IPS-15b (cell line): ENCODE measurements around the gene MFN2.

Experiments
- H3K27me3 ChIP-seq: one replicate; pipeline ENCODE4 v1.6.1; 2013; ENCODE audit warnings: low read length; ENCODE audit not compliant: control insufficient read depth, insufficient read depth
- H3K36me3 ChIP-seq: one replicate; pipeline ENCODE4 v1.6.1; 2013; ENCODE audit warnings: low read length; ENCODE audit not compliant: control insufficient read depth, insufficient read depth
- H3K4me1 ChIP-seq: one replicate; pipeline ENCODE4 v1.6.1; 2013; ENCODE audit warnings: mild to moderate bottlenecking, low read length; ENCODE audit not compliant: control insufficient read depth, insufficient read depth
- H3K4me3 ChIP-seq: one replicate; pipeline ENCODE4 v1.5.1; 2013; ENCODE audit warnings: low read depth, low read length
- H3K9ac ChIP-seq: one replicate; pipeline ENCODE4 v1.6.1; 2013; ENCODE audit warnings: low read depth, mild to moderate bottlenecking, low read length
- H3K9me3 ChIP-seq: one replicate; pipeline ENCODE4 v1.6.1; 2013; ENCODE audit warnings: mild to moderate bottlenecking, low read length; ENCODE audit not compliant: control insufficient read depth, insufficient read depth

The MFN2 gene

GRCh38 chr1:11984576-11984975, 4.3 kb downstream of the MFN2 start:
- no peak overlapping the region for H3K4me3 ChIP-seq
- H3K36me3 ChIP-seq = peaks cover 25% of the 10 kb centered on the region
- no peaks in the 10 kb centered on the region for H3K27me3 ChIP-seq
- peaks cover 4% of the 10 kb centered on the region for H3K4me1 ChIP-seq
- no peaks in the 10 kb centered on the region for H3K9me3 ChIP-seq
- no peak overlapping the region for H3K9ac ChIP-seq

- Histone ChIP-seq H3K4me3 (no peak overlapping the region), H3K36me3 (peaks cover 30% of the 10 kb centered on the region), H3K9ac (no peak overlapping the region), H3K4me1 (peaks cover 2% of the 10 kb centered on the region), H3K9me3 (no peaks in the 10 kb centered on the region), H3K27me3 (no peaks in the 10 kb centered on the region)
Observed at GRCh38 chr1:11985171-11985570, 4.9 kb downstream of the MFN2 start.

- Histone ChIP-seq H3K36me3 (peaks cover 36% of the 10 kb centered on the region), H3K9me3 (no peaks in the 10 kb centered on the region), H3K27me3 (no peaks in the 10 kb centered on the region), H3K4me1 (peaks cover 2% of the 10 kb centered on the region), H3K4me3 (no peak overlapping the region), H3K9ac (no peak overlapping the region)
Observed at GRCh38 chr1:11985851-11986250, 5.6 kb downstream of the MFN2 start.

DNA sequence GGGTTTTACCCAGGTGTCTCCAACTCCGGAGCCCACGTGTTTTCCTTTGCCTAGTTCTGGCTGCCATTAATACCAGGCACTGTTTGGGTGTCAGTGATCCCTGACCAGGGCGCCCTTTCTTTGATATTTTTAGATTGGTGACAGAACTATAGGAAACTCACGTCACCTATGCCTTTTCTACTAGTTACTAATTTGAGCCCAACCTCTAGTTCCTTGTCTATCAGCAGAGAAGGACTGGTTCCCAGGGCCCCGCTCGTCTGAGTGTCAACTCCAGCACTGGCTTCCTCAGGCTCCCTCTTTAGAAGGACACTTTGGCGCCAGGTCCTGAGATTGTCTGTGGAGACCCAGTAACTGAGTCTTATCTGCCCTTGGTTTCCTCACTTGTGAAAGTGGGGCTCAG, 9.4 kb downstream of the MFN2 start:
- H3K9me3 ChIP-seq = no peaks in the 10 kb centered on the region
- H3K4me1 ChIP-seq = no peaks in the 10 kb centered on the region
- no peak overlapping the region for H3K4me3 ChIP-seq
- peaks cover 31% of the 10 kb centered on the region for H3K36me3 ChIP-seq
- H3K27me3 ChIP-seq = no peaks in the 10 kb centered on the region
- no peak overlapping the region for H3K9ac ChIP-seq

GRCh38 chr1:11990303-11991032, 10.2 kb downstream of the MFN2 start:
- Histone ChIP-seq H3K27me3 (no peaks in the 10 kb centered on the region), H3K36me3 (peaks cover 35% of the 10 kb centered on the region), H3K4me3 (no peak overlapping the region), H3K9me3 (no peaks in the 10 kb centered on the region), H3K4me1 (no peaks in the 10 kb centered on the region), H3K9ac (no peak overlapping the region)

DNA sequence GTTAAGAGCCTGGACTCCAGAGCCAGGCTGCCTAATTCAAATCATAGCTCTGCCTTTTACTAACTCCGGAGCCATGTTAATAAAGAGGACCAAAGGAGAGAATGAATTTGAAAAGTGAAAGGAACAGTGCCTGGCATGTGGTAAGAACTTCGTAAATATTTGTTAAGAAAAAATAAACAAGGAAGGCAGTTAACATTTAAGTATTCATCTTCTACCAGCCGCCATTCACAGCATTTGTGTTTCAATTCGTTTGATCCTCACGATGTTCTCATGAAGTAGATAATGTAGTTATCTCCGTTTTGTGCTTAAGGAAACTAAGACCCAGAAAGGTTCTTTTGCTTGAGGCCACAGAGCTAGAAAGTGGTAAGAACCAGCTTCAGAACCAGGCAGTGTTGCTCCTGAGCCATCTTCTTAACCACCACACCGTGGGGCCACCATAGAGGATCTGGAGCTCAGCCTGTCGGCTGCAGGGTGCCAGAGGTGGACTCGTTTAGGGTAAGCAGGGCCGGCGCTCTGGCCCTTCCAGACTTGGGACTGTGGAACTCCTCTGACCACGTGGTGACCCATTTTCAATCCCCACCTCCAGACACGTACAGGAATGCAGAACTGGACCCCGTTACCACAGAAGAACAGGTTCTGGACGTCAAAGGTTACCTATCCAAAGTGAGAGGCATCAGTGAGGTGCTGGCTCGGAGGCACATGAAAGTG, 11.9 kb downstream of the MFN2 start:
- Histone ChIP-seq H3K4me3 (no peak overlapping the region), H3K36me3 (peaks cover 48% of the 10 kb centered on the region), H3K4me1 (no peaks in the 10 kb centered on the region), H3K9me3 (no peaks in the 10 kb centered on the region), H3K9ac (no peak overlapping the region), H3K27me3 (no peaks in the 10 kb centered on the region)

DNA sequence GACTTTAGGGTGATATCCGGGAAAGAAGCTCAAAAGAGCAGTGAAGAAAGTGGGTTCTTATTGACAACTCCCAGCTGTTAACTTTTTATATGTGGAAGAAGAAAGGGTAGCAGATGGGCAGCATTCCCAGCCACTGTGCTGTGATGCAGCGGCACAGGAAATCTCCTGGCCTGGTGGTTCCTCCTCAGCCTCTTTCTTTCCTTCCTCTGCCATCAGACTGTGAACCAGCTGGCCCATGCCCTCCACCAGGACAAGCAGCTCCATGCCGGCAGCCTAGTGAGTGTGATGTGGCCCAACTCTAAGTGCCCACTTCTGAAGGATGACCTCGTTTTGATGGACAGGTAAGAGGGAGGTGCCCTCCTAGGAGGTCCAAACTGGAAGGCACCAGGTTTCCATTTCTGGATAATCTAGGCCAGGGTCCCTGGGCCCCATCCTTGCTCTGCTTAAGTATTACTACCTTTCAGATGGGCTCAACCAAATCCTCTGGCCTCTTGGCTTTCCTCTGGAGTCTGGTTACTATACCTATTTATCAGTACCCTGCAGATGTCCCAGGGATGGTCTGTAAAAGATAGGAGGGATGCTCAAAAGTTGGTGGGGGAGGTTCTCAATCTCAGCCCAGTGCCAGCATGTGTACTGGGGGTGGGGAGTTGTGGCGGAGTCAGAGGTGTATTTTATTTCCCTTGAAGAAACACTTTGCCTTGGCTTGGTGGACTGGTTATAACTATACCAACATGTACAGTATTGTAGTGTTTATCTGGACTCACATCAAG, 17.0 kb downstream of the MFN2 start:
- Histone ChIP-seq H3K4me3 (no peak overlapping the region), H3K9me3 (no peaks in the 10 kb centered on the region), H3K36me3 (peaks cover 49% of the 10 kb centered on the region)

DNA sequence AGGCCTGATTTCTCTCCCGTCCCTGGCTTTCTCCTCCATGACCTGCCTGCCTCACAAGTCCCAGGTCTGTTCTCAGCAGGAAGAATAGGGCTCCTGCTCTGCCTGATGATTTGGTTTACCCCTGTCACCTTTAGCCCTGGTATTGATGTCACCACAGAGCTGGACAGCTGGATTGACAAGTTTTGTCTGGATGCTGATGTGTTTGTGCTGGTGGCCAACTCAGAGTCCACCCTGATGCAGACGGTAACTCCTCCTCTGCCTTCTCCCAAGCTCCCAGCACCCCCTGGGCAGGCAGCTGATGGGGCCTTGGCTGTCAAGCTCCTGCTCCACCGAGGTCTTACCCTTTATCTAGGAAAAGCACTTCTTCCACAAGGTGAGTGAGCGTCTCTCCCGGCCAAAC, 18.4 kb downstream of the MFN2 start:
- Histone ChIP-seq H3K9ac (no peak overlapping the region), H3K4me3 (no peak overlapping the region), H3K27me3 (no peaks in the 10 kb centered on the region), H3K9me3 (no peaks in the 10 kb centered on the region), H3K36me3 (peaks cover 49% of the 10 kb centered on the region), H3K4me1 (no peaks in the 10 kb centered on the region)

More for the DNA sequence above, 17.0 kb downstream of the MFN2 start:
- Histone ChIP-seq H3K9ac (no peak overlapping the region), H3K27me3 (no peaks in the 10 kb centered on the region), H3K4me1 (no peaks in the 10 kb centered on the region)

DNA sequence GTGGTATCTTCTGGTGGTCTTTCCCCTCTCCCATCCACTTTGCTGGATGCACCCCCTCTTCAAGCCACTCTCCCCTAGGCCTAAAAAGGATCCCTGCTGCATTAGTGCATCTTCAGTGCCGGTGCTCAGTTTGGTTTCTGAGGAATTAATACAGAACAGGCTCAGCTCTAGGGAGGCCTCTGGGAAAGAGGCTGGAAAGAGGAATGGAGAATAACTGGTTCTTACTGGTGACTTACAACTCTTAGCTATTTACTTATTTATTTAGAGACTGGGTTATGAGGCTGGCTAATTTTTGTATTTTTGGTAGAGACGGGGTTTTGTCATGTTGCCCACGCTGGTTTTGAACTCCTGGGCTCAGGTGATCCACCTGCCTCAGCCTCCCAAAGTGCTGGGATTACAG, 19.0 kb downstream of the MFN2 start:
- Histone ChIP-seq H3K36me3 (peaks cover 55% of the 10 kb centered on the region), H3K9ac (no peak overlapping the region), H3K27me3 (no peaks in the 10 kb centered on the region), H3K4me1 (no peaks in the 10 kb centered on the region), H3K4me3 (no peak overlapping the region), H3K9me3 (no peaks in the 10 kb centered on the region)

- no peak overlapping the region for H3K4me3 ChIP-seq
- no peaks in the 10 kb centered on the region for H3K9me3 ChIP-seq
- H3K27me3 ChIP-seq = no peaks in the 10 kb centered on the region
- no peak overlapping the region for H3K9ac ChIP-seq
- H3K36me3 ChIP-seq = peaks cover 62% of the 10 kb centered on the region
- no peaks in the 10 kb centered on the region for H3K4me1 ChIP-seq
Observed at GRCh38 chr1:12001249-12001917, 21.1 kb downstream of the MFN2 start.

GRCh38 chr1:12001996-12002493, 21.8 kb downstream of the MFN2 start:
- no peaks in the 10 kb centered on the region for H3K4me1 ChIP-seq
- H3K36me3 ChIP-seq = peaks cover 65% of the 10 kb centered on the region
- no peaks in the 10 kb centered on the region for H3K27me3 ChIP-seq
- no peaks in the 10 kb centered on the region for H3K9me3 ChIP-seq
- H3K9ac ChIP-seq = no peak overlapping the region
- H3K4me3 ChIP-seq = no peak overlapping the region
